Lower leg skin (tissue), 3 donors: Measurements from ENCODE around the gene PHC3.

Experiments
- POLR2A ChIP-seq, 2 donors: fragments of 450-650 bp; IDR thresholded peaks; one replicate each; pipeline ENCODE4 v1.6.1; 2016 to 2017; ENCODE audit warnings: antibody characterized with exemption in 2 of 2, mild to moderate bottlenecking in 1 of 2, moderate library complexity in 1 of 2
- TF ChIP-seq, protein P1 (sequence below), 3 donors: fragments of 450-650 bp; IDR thresholded peaks; one replicate each; pipeline ENCODE4 v1.5.1; 2016; ENCODE audit warnings: antibody characterized with exemption in 3 of 3, mild to moderate bottlenecking in 3 of 3, moderate library complexity in 2 of 3

DNA sequence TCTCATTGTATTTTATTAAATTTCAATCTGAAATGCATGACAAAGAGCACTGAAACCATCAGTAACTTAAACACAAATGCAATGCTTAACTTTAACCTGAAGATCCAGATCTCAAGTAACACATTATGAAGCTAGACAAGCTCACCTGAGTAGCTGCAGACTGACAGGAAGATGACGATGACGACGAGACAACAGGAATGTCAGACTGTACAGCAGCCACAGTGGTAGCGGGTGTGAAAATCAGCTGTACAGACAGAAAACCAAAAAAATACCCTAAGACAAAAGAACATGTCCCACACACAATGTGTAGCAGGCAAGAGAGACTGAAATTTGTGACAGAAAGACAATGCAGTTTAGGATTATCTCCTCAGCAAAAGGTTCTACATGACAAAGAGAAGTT is 36.3 kb downstream of the PHC3 start:
- TF ChIP-seq, protein P1, sequence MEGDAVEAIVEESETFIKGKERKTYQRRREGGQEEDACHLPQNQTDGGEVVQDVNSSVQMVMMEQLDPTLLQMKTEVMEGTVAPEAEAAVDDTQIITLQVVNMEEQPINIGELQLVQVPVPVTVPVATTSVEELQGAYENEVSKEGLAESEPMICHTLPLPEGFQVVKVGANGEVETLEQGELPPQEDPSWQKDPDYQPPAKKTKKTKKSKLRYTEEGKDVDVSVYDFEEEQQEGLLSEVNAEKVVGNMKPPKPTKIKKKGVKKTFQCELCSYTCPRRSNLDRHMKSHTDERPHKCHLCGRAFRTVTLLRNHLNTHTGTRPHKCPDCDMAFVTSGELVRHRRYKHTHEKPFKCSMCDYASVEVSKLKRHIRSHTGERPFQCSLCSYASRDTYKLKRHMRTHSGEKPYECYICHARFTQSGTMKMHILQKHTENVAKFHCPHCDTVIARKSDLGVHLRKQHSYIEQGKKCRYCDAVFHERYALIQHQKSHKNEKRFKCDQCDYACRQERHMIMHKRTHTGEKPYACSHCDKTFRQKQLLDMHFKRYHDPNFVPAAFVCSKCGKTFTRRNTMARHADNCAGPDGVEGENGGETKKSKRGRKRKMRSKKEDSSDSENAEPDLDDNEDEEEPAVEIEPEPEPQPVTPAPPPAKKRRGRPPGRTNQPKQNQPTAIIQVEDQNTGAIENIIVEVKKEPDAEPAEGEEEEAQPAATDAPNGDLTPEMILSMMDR (IDR thresholded peaks at IDR 0.05), result no peak
- no peak for TF ChIP-seq POLR2A (IDR thresholded peaks at IDR 0.05)
